Right lobe of liver (tissue), 4 donors: Measurements from ENCODE around the gene INTS1.

Experiments used
- CTCF ChIP-seq, 4 donors: fragments of 200-600 bp in 3 of 4; fragments of 450-650 bp in 1 of 4; IDR thresholded peaks; one replicate each; pipeline versions ENCODE4 v1.5.1 to v1.8.0; 2016 to 2022; ENCODE audit warnings: antibody characterized with exemption in 4 of 4, mild to moderate bottlenecking in 2 of 4
- POLR2A ChIP-seq: fragments of 450-650 bp; IDR thresholded peaks from one replicate; pipeline ENCODE4 v1.6.1; 2017; ENCODE audit warnings: antibody characterized with exemption, mild to moderate bottlenecking
- donor health status: DM: no; HTN: no; CAD: no.
- donor health status: DM: no; HTN: no; CAD: no.
- donor health status: DM: no; HTN: yes; CAD: no.

- no peak for TF ChIP-seq POLR2A
- no peak for TF ChIP-seq CTCF (IDR thresholded peaks at IDR 0.05)
Measured at GRCh38 chr7:1455955-1456354, 48.2 kb downstream of the INTS1 start.
